HepG2 (cell line): ENCODE results near the gene ITM2B. TPM values are rescaled to one million over a fixed set of nuclear protein-coding genes. Genes with fewer than 3 reads are reported as not detected.
A peak's percentile ranks its signal among the peaks of the same experiment; 100 is the strongest.
"Not testable (repeated sequence)": the region's sequence is repeated elsewhere in the genome, so short reads cannot be mapped to it uniquely, and the experiment has no call there.

Source experiments
- ATAC-seq: fragments of 200-7000 bp; cut with Tn5 transposase; 3 replicates; pipeline ENCODE4 v1.9.1; 2020; ENCODE audit warnings: mild to moderate bottlenecking, moderate library complexity
- BruUV-seq: library from RNA; stranded (reverse); fragments of 400-500 nt; replicated peaks from 2 replicates; lab custom pipeline; 2021; lab: Mats Ljungman, UMichigan
- CTCF ChIA-PET: fragments of 300-600 bp; formaldehyde crosslinking; extraction: SDS; loops from one replicate; lab custom pipeline; 2021; ENCODE audit warnings: low total read pairs, inconsistent platforms, low intra/inter-chr PET ratio; lab: Yijun Ruan, JAX
- POLR2A ChIA-PET: fragments of 350-600 bp; sonication (Branson Sonifier 250); formaldehyde crosslinking; loops from one replicate; lab custom pipeline; 2020; ENCODE audit warnings: antibody characterized with exemption, inconsistent platforms; lab: Yijun Ruan, JAX
- DNase-seq: peaks from one replicate; pipeline ENCODE4 v3.0.0-alpha.2; 2015; ENCODE audit warnings: low spot score
- FAIRE-seq: peaks from 3 replicates; lab custom pipeline; 2011; peaks lifted over from hg19 to GRCh38; lab: Jason Lieb, UNC
- H2AFZ ChIP-seq: one replicate; pipeline ENCODE4 v1.6.1; 2011; ENCODE audit warnings: low read length, inconsistent platforms
- H3K27ac ChIP-seq: fragments of 300-600 bp; 3 replicates; pipeline ENCODE4 v1.8.0; 2011; ENCODE audit warnings: mixed run types, mild to moderate bottlenecking, mixed read lengths, low read length, inconsistent platforms; ENCODE audit not compliant: insufficient read depth; ENCODE audit errors: extremely low read length
- H3K27me3 ChIP-seq, 2 experiments: fragments of 200-600 bp in 1 of 2; 2 replicates in 1 of 2; 3 replicates in 1 of 2; pipeline versions ENCODE4 v1.6.0 to v1.8.0; 2011; ENCODE audit warnings: low read length in 2 of 2, mild to moderate bottlenecking in 2 of 2, moderate library complexity in 2 of 2, inconsistent platforms in 1 of 2; ENCODE audit not compliant: insufficient read depth in 2 of 2, control insufficient read depth in 1 of 2
- H3K36me3 ChIP-seq, 2 experiments: fragments of 200-600 bp in 1 of 2; replicated peaks in 1 of 2; 2 replicates in 1 of 2; 3 replicates in 1 of 2; pipeline versions ENCODE4 v1.5.1 to v1.8.0; 2011; ENCODE audit warnings: low read length in 2 of 2, inconsistent platforms in 1 of 2; ENCODE audit not compliant: insufficient read depth in 2 of 2, control insufficient read depth in 1 of 2
- H3K4me1 ChIP-seq: 2 replicates; pipeline ENCODE4 v1.5.1; 2012; ENCODE audit warnings: low read length, inconsistent platforms; ENCODE audit not compliant: insufficient read depth
- H3K4me2 ChIP-seq: 2 replicates; pipeline ENCODE4 v1.6.0; 2011; ENCODE audit warnings: low read depth, low read length, inconsistent platforms
- H3K4me3 ChIP-seq, 3 experiments: fragments of 200-600 bp in 1 of 3; sonication (generic), shearing (Covaris generic) in 1 of 3; replicated peaks in 1 of 3; 2 replicates each; pipeline ENCODE4 v1.5.1; 2011 to 2016; ENCODE audit warnings: low read length in 3 of 3, inconsistent platforms in 2 of 3, low read depth in 2 of 3, mild to moderate bottlenecking in 2 of 3, control low read depth in 1 of 3, mixed read lengths in 1 of 3; ENCODE audit not compliant: insufficient read depth in 1 of 3
- H3K79me2 ChIP-seq: one replicate; pipeline ENCODE4 v1.6.1; 2011; ENCODE audit warnings: low read length, inconsistent platforms; ENCODE audit not compliant: insufficient read depth
- H3K9ac ChIP-seq: 2 replicates; pipeline ENCODE4 v1.6.0; 2011; ENCODE audit warnings: mild to moderate bottlenecking, low read depth, low read length, inconsistent platforms; ENCODE audit not compliant: insufficient read depth
- H3K9me3 ChIP-seq: 2 replicates; pipeline ENCODE4 v1.5.1; 2012; ENCODE audit warnings: mild to moderate bottlenecking, low read length
- H4K20me1 ChIP-seq: 2 replicates; pipeline ENCODE4 v1.6.0; 2011; ENCODE audit warnings: inconsistent platforms, mild to moderate bottlenecking, low read length, moderate library complexity; ENCODE audit not compliant: insufficient read depth
- HNF4A ChIP-seq: sonication (generic); formaldehyde crosslinking; IDR thresholded peaks from 2 replicates; pipeline ENCODE4 v1.4.0; 2020; ENCODE audit warnings: missing genetic modification reagents
- PHB2 ChIP-seq: fragments of 450-650 bp; IDR thresholded peaks from 2 replicates; pipeline ENCODE4 v1.6.1; 2018; ENCODE audit not compliant: partially characterized antibody
- ZFP1 ChIP-seq: IDR thresholded peaks from 2 replicates; pipeline ENCODE4 v1.6.1; 2016
- WGBS: methylation state at CpG from one replicate; pipeline ENCODE4 v1.1.6; 2017; ENCODE audit warnings: low lambda C conversion rate; 5-methylcytosine and 5-hydroxymethylcytosine counted together
- in situ Hi-C: cut with HindIII; loops from 2 replicates; pipeline ENCODE4 v1.10.0; 2017; ENCODE audit warnings: low pct_unique_long_range_greater_than_20kb; ENCODE audit not compliant: extremely low pct_ligation_motif_present
- intact Hi-C: fragments of 100-400 bp; cut with micrococcal nuclease; formaldehyde crosslinking; loops from one replicate; pipeline ENCODE4 v1.10.0; 2022; ENCODE audit not compliant: unreplicated experiment
- polyA plus RNA-seq, 8 experiments: library from polyadenylated mRNA; depleted of rRNA in 3 of 8; stranded (reverse) in 7 of 8; unstranded in 1 of 8; fragments of >200 nt; fragmentation: Illumina TruSeq in 4 of 8; extraction: Trizol in 4 of 8; gene quantifications; 2 replicates each; pipeline versions ENCODE4 v1.2.1 to v1.2.3, GENCODE V29; 2011 to 2016; ENCODE audit warnings: low read depth in 4 of 8, missing spikeins in 1 of 8, mixed read lengths in 1 of 8; ENCODE audit not compliant: insufficient read depth in 1 of 8
- total RNA-seq, 5 experiments: library from RNA; depleted of rRNA; stranded (reverse); fragments of >200 nt; fragmentation: Illumina TruSeq; extraction: Trizol; gene quantifications; 2 replicates each; pipeline ENCODE4 v1.2.3, GENCODE V29; 2016; ENCODE audit warnings: low read depth in 1 of 5

The ITM2B gene
- total and polyA plus RNA-seq, 2 of the 13 experiments (the other 11 are each of a cell fraction or from before 2014, with no cell fraction given) = 158 to 373 TPM

DNA sequence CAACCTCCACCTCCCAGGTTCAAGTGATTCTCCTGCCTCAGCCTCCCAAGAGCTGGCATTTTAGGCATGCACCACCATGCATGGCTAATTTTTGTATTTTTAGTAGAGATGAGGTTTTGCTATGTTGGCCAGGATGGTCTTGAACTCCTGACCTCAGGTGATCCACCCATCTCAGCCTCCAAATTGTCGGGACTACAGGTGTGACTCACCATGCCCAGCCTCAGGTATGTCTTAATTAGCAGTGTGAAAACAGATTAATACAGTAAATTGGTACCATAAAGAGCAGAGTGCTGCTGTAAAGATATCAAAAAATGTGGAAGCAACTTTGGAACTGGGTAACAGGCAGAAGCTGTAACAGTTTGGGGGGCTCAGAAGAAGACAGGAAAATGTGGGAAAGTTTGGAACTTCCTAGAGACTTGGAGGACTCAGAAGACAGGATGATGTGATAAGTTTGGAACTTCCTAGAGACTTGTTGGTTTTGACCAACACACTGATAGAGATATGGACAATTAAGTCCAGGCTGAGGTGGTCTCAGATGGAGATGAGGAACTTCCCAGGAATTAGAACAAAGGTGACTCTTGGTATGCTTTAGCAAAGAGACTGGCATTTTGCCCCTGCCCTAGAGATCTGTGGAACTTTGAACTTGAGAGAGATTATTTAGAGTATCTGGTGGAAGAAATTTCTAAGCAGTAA lies 17.3 kb upstream of the ITM2B start:
- H3K4me3 ChIP-seq, H4K20me1 ChIP-seq, in situ Hi-C loops, CTCF ChIA-PET, H3K9me3 ChIP-seq, POLR2A ChIA-PET, H3K36me3 ChIP-seq, intact Hi-C loops, H3K4me2 ChIP-seq, H3K27me3 ChIP-seq, DNase-seq, H2AFZ ChIP-seq, FAIRE-seq, ATAC-seq, BruUV-seq, H3K79me2 ChIP-seq, H3K27ac ChIP-seq, H3K4me1 ChIP-seq, H3K9ac ChIP-seq: not testable (repeated sequence)
- 6% methylated on average over 1 of the region's 1 CpG for WGBS

DNA sequence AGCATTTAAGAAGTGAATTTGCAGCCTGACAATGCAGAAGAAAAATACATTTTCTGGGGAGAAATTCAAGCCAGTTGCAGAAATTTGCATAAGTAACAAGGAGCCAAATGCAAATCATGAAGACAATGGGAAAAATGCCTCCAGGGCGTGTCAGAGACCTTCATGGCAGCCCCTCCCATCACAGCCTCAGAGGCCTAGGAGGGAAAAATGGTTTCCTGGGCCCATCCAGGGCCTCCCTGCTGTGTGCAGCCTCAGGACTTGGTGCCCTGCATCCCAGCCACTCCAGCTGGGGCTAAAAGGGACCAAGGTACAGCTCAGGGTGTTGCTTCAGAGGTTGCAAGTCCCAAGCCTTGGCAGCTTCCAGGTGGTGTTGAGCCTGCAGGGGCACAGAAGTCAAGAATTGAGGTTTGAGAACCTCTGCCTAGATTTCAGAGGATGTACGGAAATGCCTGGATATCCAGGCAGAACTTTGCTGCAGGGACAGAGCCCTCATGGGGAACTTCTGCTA lies 16.7 kb upstream of the ITM2B start:
- DNase-seq (no peak), ATAC-seq (no peak), FAIRE-seq (no peak)
- intact Hi-C loops (no loop called here), in situ Hi-C loops (no loop called here)
- no peak overlapping the region for H2AFZ ChIP-seq
- H3K4me2 ChIP-seq = no peak overlapping the region
- 64% methylated on average over 2 of the region's 2 CpGs for WGBS
- CTCF ChIA-PET = no interaction called here
- no peak overlapping the region for H3K9ac ChIP-seq
- no peaks in the 10 kb centered on the region for H3K27me3 ChIP-seq
- peaks cover 9% of the 10 kb centered on the region for H3K4me1 ChIP-seq
- H4K20me1 ChIP-seq = no peaks in the 10 kb centered on the region
- BruUV-seq = no TSS peak
- TF ChIP-seq ZFP1 (CRISPR knock-in tag) (peak; percentile 97; the same call in 1 of the 2 replicates), HNF4A (CRISPR knock-in tag) (0 out of 2 replicates have a peak, but pooled peaks have one; percentile 29), PHB2 (no peak)
- H3K36me3 ChIP-seq = no peaks in the 10 kb centered on the region
- H3K9me3 ChIP-seq = no peaks in the 10 kb centered on the region
- H3K4me3 ChIP-seq = no peak overlapping the region
- H3K79me2 ChIP-seq = no peaks in the 10 kb centered on the region
- POLR2A ChIA-PET = no interaction called here
- no peak overlapping the region for H3K27ac ChIP-seq
